VCaP (cell line): ENCODE data around the gene ACP5.
A peak's percentile ranks its signal among the peaks of the same experiment; 100 is the strongest.

Source experiments
- H3K27ac ChIP-seq: fragments of 450-650 bp; 2 replicates; pipeline ENCODE4 v1.5.1; 2017
- CTCF ChIP-seq: fragments of 450-650 bp; conservative IDR thresholded peaks from 2 replicates; pipeline ENCODE4 v1.5.1; 2017; ENCODE audit warnings: mild to moderate bottlenecking, moderate library complexity

ACP5 gene

GRCh38 chr19:11535792-11536595, 41.5 kb downstream of the ACP5 start:
- H3K27ac ChIP-seq, result no peak overlapping the region; the same call in 1 of the 2 replicates

GRCh38 chr19:11534948-11535347, 42.5 kb downstream of the ACP5 start:
- H3K27ac ChIP-seq, result no peak overlapping the region
- no peak for TF ChIP-seq CTCF

More at GRCh38 chr19:11535792-11536595, 41.5 kb downstream of the ACP5 start:
- TF ChIP-seq CTCF, result peak; percentile 92

- no peak overlapping the region for H3K27ac ChIP-seq
- no peak for TF ChIP-seq CTCF
Observed at GRCh38 chr19:11534538-11534937, 42.9 kb downstream of the ACP5 start.

GRCh38 chr19:11530432-11530831, 47.0 kb downstream of the ACP5 start:
- peak; percentile 18; the same call in 1 of the 2 replicates for TF ChIP-seq CTCF
- H3K27ac ChIP-seq, result no peak overlapping the region

DNA sequence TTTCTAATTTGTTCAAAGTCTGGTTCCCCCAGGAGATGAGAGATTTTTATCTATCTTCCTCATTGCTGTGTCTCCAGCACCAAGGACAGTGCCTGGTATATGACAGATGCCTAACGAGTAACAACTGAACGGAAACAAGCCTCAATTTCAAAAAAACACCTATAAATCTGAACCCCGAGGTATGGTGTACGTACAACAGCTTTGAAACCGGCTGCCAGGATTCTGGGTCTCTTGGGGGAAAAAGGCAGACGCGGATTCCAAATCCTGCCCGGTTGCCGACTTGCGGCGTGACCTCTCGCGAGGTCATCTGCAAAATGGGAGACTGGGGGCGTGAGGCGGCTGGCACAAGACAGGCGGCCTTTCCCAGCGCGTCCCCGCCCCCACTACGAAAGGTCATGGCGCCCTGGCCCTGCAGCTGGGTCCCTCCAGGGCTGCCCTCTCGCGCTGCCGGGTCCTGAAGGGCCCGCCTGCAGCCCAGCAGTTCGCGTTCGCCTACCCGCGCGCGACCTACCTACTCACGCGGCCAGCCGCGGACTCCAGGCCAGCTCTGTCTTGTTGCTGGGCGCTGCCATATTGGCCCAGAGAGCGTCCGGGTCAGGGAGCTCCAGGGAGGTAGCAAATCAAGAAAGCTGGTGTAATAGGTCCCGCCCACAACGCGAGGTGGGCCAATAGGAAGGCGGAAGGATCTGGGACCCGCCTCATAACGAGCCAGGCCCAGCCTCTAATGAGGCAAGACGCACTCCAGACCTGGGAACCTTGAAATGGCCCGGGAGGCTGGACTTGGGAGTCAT, 48.7 kb downstream of the ACP5 start, which contains the start of gene ECSIT:
TSS of gene ECSIT (minus strand) at position 584 of the 791 bp plus-strand sequence. CDS start 9,964 bp downstream, outside the sequence.
- H3K27ac ChIP-seq, result peak within 1 kb of the TSS; percentile 89
- no peak for TF ChIP-seq CTCF
